Measurements from ENCODE around the gene FBXL2. TPM values are rescaled to one million over a fixed set of nuclear protein-coding genes. Genes with fewer than 3 reads are reported as not detected.

The FBXL2 gene
- total and polyA plus RNA-seq, 2 of the 4 experiments (the other 2 are of a cell fraction), result 15.8 to 21.0 TPM

DNA sequence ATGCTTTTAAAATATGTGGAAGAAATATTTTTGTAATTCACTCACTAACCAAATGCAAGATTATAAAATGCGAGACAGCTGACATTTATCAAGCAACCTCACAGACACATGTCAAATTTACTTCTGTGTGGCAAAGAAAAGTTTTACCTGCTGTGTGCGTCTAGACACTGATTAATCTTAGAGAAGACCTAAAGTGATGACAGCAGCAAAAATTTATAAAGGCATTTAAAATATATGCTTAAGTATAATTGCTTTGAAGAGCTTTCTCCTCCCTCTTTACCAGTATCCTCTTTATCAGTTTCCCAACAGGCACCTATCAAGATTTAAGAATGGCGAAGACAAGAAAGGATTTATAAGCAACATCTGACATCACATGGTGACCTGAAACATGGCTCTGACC is 125.7 kb downstream of the FBXL2 start:
- H3K79me1 ChIP-seq (ENCODE audit: low read depth in 1 of 2, low read length in 2 of 2), result peaks cover 28 to 52% of the 10 kb centered on the region in 2 experiments
- no peak overlapping the region for H3K14ac ChIP-seq (replicated peaks; ENCODE audit: low read depth, low read length)
- no peak overlapping the region for H4K5ac ChIP-seq (ENCODE audit: low read depth, low read length)
- H3K4me2 ChIP-seq (ENCODE audit: low read depth, low read length), result no peak overlapping the region
- DNase-seq (no peak), ATAC-seq (ENCODE audit: low read depth) (no peak)
- H2AK5ac ChIP-seq (ENCODE audit: low read depth, low read length), result no peak overlapping the region
- in situ Hi-C loops (cut with MboI; ENCODE audit: low sequenced_read_pairs), result no loop called here
- peaks cover 3% of the 10 kb centered on the region for H4K20me1 ChIP-seq (ENCODE audit: insufficient read depth, low read length)
- no peak overlapping the region for H3K23ac ChIP-seq (ENCODE audit: low read depth, low read length)
- H2BK5ac ChIP-seq (ENCODE audit: low read depth, low read length, poor library complexity, severe bottlenecking), result no peak overlapping the region
- no peak overlapping the region for H3K9ac ChIP-seq (ENCODE audit: low read depth, low read length)
- ChIA-PET CTCF (no interaction called here), POLR2A (ENCODE audit: unreplicated experiment) (no interaction called here)
- intact Hi-C loops (cut with micrococcal nuclease), result loop anchor here (1.0 to 10.0 kb wide), 3 partner anchors 8 to 382 kb away; partner anchors contain the start of gene CLASP2
- no peaks in the 10 kb centered on the region for H3K9me3 ChIP-seq (ENCODE audit: control insufficient read depth, insufficient read depth, low read length)
- dilution Hi-C loops (cut with HindIII; ENCODE audit: low sequenced_read_pairs, unreplicated experiment), result no loop called here
- H2BK20ac ChIP-seq (ENCODE audit: low read depth, low read length), result no peak overlapping the region
- no peak overlapping the region for H3K4me3 ChIP-seq (ENCODE audit: insufficient read depth, low read depth, low read length)
- peaks cover 44% of the 10 kb centered on the region for H3K36me3 ChIP-seq (ENCODE audit: control insufficient read depth, insufficient read depth, low read length)
- H3K27me3 ChIP-seq (ENCODE audit: control insufficient read depth, insufficient read depth, low read length), result no peaks in the 10 kb centered on the region
- peak; percentile 93 for TF ChIP-seq MAFK (IDR thresholded peaks at IDR 0.05; ENCODE audit: low read depth, low read length)
- no peak for TF ChIP-seq SMC3 (IDR thresholded peaks at IDR 0.05; ENCODE audit: low read depth, low read length)
- H2BK120ac ChIP-seq (ENCODE audit: low read depth, low read length), result no peak overlapping the region
- BruUV-seq (replicated peaks), result no TSS peak
- no peak overlapping the region for H4K8ac ChIP-seq (ENCODE audit: low read depth in 2 of 2, low read length in 2 of 2)
- no peak overlapping the region for H3K4ac ChIP-seq (ENCODE audit: low read depth, low read length)
- no peak overlapping the region for H3K56ac ChIP-seq (ENCODE audit: extremely low read depth, insufficient read depth, low read length)
- H3K27ac ChIP-seq (ENCODE audit: insufficient read depth, low read length), result no peak overlapping the region
- H4K91ac ChIP-seq (ENCODE audit: insufficient read depth, low read depth, low read length), result no peak overlapping the region
- 100% methylated on average over 1 of the region's 3 CpGs; no CpG with 5 or more reads in 1 of the 2 experiments for WGBS, 2 experiments (ENCODE audit: extremely low coverage in 2 of 2, insufficient read length in 1 of 2)
- peaks cover 9% of the 10 kb centered on the region for H3K9me1 ChIP-seq (ENCODE audit: insufficient read depth, low read length)
- no peak overlapping the region for H3K18ac ChIP-seq (ENCODE audit: low read depth, low read length)
- H3K4me1 ChIP-seq (ENCODE audit: control insufficient read depth, insufficient read depth, low read length), result peaks cover 6% of the 10 kb centered on the region
- H2AFZ ChIP-seq (replicated peaks; ENCODE audit: low read length, poor library complexity), result no peak overlapping the region
- H2BK15ac ChIP-seq (ENCODE audit: low read depth, low read length), result no peak overlapping the region
- H2AK9ac ChIP-seq (replicated peaks; ENCODE audit: low read depth, low read length, poor library complexity), result no peak overlapping the region
